Astrocyte (in vitro differentiated cells and primary cell): ENCODE data around the gene ZNF83. TPM values are rescaled to one million over a fixed set of nuclear protein-coding genes. Genes with fewer than 3 reads are reported as not detected.
"Not testable (repeated sequence)": the region's sequence is repeated elsewhere in the genome, so short reads cannot be mapped to it uniquely, and the experiment has no call there.

Experiments
- DNase-seq: peaks from one replicate; pipeline ENCODE4 v3.0.0-alpha.2; 2010; ENCODE audit warnings: low read depth
- FAIRE-seq: peaks from 2 replicates; lab custom pipeline; 2011; peaks lifted over from hg19 to GRCh38; lab: Jason Lieb, UNC
- H2AFZ ChIP-seq: 2 replicates; pipeline ENCODE4 v1.6.0; 2012; ENCODE audit warnings: low read depth, low read length, inconsistent platforms
- H3K27ac ChIP-seq: 2 replicates; pipeline ENCODE4 v1.5.1; 2011; ENCODE audit warnings: low read depth, low read length, inconsistent platforms
- H3K27me3 ChIP-seq: 2 replicates; pipeline ENCODE4 v1.6.0; 2011; ENCODE audit warnings: low read length, inconsistent platforms; ENCODE audit not compliant: insufficient read depth
- H3K36me3 ChIP-seq: 2 replicates; pipeline ENCODE4 v1.5.1; 2011; ENCODE audit warnings: low read length, inconsistent platforms; ENCODE audit not compliant: insufficient read depth
- H3K4me1 ChIP-seq: 2 replicates; pipeline ENCODE4 v1.5.1; 2011; ENCODE audit warnings: low read length, inconsistent platforms; ENCODE audit not compliant: insufficient read depth
- H3K4me2 ChIP-seq: 2 replicates; pipeline ENCODE4 v1.6.0; 2012; ENCODE audit warnings: low read length, inconsistent platforms
- H3K4me3 ChIP-seq: 2 replicates; pipeline ENCODE4 v1.5.1; 2011; ENCODE audit warnings: low read depth, mild to moderate bottlenecking, low read length, inconsistent platforms; ENCODE audit not compliant: insufficient read depth
- H3K79me2 ChIP-seq: 2 replicates; pipeline ENCODE4 v1.6.0; 2012; ENCODE audit warnings: mild to moderate bottlenecking, low read length, inconsistent platforms; ENCODE audit not compliant: insufficient read depth
- H3K9ac ChIP-seq: 2 replicates; pipeline ENCODE4 v1.6.0; 2012; ENCODE audit warnings: mild to moderate bottlenecking, low read length, inconsistent platforms
- H3K9me3 ChIP-seq: 2 replicates; pipeline ENCODE4 v1.5.1; 2012; ENCODE audit warnings: low read depth, mild to moderate bottlenecking, low read length, inconsistent platforms; ENCODE audit not compliant: insufficient read depth
- H4K20me1 ChIP-seq: 2 replicates; pipeline ENCODE4 v1.6.0; 2012; ENCODE audit warnings: low read length, inconsistent platforms; ENCODE audit not compliant: insufficient read depth
- H3K27ac Mint-ChIP-seq: one replicate; pipeline ENCODE4 v1.8.0; 2021; ENCODE audit warnings: mild to moderate bottlenecking, mixed read lengths; ENCODE audit not compliant: unreplicated experiment
- H3K27me3 Mint-ChIP-seq: one replicate; pipeline ENCODE4 v1.8.0; 2021; ENCODE audit warnings: low read depth, mixed read lengths; ENCODE audit not compliant: unreplicated experiment
- H3K36me3 Mint-ChIP-seq: one replicate; pipeline ENCODE4 v1.8.0; 2021; ENCODE audit warnings: low read depth, mixed read lengths; ENCODE audit not compliant: unreplicated experiment
- H3K4me1 Mint-ChIP-seq: one replicate; pipeline ENCODE4 v1.8.0; 2021; ENCODE audit warnings: low read depth, mixed read lengths; ENCODE audit not compliant: unreplicated experiment
- H3K4me3 Mint-ChIP-seq: one replicate; pipeline ENCODE4 v1.8.0; 2021; ENCODE audit warnings: mild to moderate bottlenecking, moderate library complexity, mixed read lengths; ENCODE audit not compliant: unreplicated experiment
- H3K9me3 Mint-ChIP-seq: one replicate; pipeline ENCODE4 v1.8.0; 2021; ENCODE audit warnings: mild to moderate bottlenecking, mixed read lengths; ENCODE audit not compliant: unreplicated experiment
- EZH2 ChIP-seq: IDR thresholded peaks from 2 replicates; pipeline ENCODE4 v1.6.1; 2012; ENCODE audit warnings: mild to moderate bottlenecking, low read length, inconsistent platforms; ENCODE audit not compliant: insufficient read depth
- total RNA-seq: library from RNA; stranded (reverse); gene quantifications from 2 replicates; pipeline ENCODE4 v1.2.1, GENCODE V29; 2021
- TF ChIP-seq, protein P1 (sequence below): IDR thresholded peaks from 2 replicates; pipeline ENCODE4 v1.5.1; 2011; ENCODE audit warnings: low read depth, mild to moderate bottlenecking, inconsistent platforms, low read length, moderate library complexity; ENCODE audit not compliant: insufficient read depth

The ZNF83 gene
- total RNA-seq, 1 donor from 2014 or later, result 35.4 TPM

DNA sequence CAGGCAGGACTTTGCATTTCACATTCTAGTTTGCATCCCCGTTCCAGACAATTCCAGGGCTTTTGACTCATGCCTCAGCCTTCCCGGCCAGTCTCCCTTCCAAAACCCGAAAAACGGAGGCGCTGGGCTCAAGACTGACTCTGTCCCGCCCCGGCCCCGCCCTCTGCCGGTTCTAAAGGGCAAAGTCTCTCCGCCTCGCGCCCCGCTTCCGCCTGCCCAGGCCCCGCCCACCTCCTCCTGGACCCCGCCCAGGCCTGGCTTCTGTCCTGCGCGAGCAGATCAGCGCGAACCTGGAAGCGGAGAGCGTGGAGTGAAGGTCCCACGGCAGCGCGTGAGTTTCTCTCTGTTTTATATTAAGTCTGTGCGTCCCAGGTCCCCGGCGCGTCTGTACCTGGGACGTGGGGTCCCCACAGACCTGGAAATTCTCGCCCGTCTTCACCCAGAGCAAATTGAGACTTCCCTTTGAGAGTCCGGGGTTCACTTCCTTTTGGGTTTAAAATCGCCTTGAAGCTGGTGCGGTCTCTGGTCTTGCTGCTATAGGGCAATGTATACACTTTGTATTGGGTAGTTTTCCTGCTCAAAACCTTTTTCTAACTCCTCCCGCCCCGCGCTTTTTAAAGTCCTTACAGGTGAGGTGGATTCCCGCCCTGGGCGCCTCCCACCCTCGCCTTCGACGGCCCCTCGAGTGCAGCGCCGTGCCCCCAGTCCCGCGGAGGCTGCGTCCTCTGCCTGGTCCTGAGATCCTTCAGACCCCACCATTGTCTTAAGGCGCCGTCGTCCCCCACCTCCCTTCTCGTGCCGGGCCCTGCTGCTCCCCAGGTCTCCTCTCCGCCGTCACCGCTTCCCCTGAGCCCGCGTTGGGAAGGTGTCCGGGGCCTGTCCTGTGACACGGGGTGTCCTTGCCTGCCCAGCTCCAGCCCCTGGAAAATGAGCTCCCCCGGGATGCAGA lies 36.9 kb downstream of the ZNF83 start:
- Mint-ChIP-seq H3K36me3 (peaks cover 28% of the 10 kb centered on the region), H3K4me3 (peak overlapping the region; percentile 90), H3K9me3 (peaks cover 19% of the 10 kb centered on the region), H3K4me1 (peaks cover 7% of the 10 kb centered on the region), H3K27me3 (no peaks in the 10 kb centered on the region), H3K27ac (peak overlapping the region; percentile 26)
- Histone ChIP-seq H3K36me3 (peaks cover 6% of the 10 kb centered on the region), H3K4me1 (no peaks in the 10 kb centered on the region), H3K9me3 (peaks cover 8% of the 10 kb centered on the region), H2AFZ (peak overlapping the region; percentile 89), H4K20me1 (no peaks in the 10 kb centered on the region), H3K27ac (no peak overlapping the region), H3K79me2 (no peaks in the 10 kb centered on the region), H3K4me2 (peak overlapping the region; percentile 96), H3K27me3 (no peaks in the 10 kb centered on the region), H3K4me3 (peak overlapping the region; percentile 78), H3K9ac (peak overlapping the region; percentile 72)
- TF ChIP-seq, protein P1, sequence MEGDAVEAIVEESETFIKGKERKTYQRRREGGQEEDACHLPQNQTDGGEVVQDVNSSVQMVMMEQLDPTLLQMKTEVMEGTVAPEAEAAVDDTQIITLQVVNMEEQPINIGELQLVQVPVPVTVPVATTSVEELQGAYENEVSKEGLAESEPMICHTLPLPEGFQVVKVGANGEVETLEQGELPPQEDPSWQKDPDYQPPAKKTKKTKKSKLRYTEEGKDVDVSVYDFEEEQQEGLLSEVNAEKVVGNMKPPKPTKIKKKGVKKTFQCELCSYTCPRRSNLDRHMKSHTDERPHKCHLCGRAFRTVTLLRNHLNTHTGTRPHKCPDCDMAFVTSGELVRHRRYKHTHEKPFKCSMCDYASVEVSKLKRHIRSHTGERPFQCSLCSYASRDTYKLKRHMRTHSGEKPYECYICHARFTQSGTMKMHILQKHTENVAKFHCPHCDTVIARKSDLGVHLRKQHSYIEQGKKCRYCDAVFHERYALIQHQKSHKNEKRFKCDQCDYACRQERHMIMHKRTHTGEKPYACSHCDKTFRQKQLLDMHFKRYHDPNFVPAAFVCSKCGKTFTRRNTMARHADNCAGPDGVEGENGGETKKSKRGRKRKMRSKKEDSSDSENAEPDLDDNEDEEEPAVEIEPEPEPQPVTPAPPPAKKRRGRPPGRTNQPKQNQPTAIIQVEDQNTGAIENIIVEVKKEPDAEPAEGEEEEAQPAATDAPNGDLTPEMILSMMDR, result no peak
- no peak for TF ChIP-seq EZH2
- DNase-seq (peak; percentile 80), FAIRE-seq (no peak)

DNA sequence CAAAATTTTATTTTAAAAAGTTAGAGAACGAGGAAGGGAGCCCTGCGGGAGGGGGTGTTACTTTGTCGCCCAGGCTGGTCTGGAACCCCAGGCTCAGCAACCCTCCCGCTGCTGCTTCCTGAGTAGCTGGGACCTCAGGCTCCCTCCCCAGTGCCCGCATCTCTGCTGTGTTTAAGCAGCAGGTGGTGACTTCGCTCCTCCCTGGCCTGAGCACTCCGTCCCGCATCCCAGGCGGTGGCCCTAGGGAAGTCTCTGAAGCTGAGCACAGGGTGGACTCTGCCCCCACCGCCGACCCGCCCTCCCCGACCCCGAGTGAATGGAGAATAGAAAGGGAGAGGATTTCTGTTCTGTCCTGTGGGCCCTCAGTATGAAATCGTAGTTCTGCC lies 37.5 kb downstream of the ZNF83 start:
- H4K20me1 ChIP-seq, result no peaks in the 10 kb centered on the region
- peak overlapping the region; percentile 78 for H3K4me3 ChIP-seq
- Mint-ChIP-seq H3K36me3 (peaks cover 33% of the 10 kb centered on the region), H3K4me3 (peak overlapping the region; percentile 90), H3K27ac (no peak overlapping the region), H3K4me1 (peaks cover 7% of the 10 kb centered on the region), H3K27me3 (no peaks in the 10 kb centered on the region), H3K9me3 (peaks cover 23% of the 10 kb centered on the region)
- FAIRE-seq (no peak), DNase-seq (no peak)
- no peak overlapping the region for H3K27ac ChIP-seq
- H3K9me3 ChIP-seq, result peaks cover 8% of the 10 kb centered on the region
- H2AFZ ChIP-seq, result peak overlapping the region; percentile 89
- H3K27me3 ChIP-seq, result no peaks in the 10 kb centered on the region
- no peaks in the 10 kb centered on the region for H3K4me1 ChIP-seq
- H3K36me3 ChIP-seq, result peaks cover 6% of the 10 kb centered on the region
- no peaks in the 10 kb centered on the region for H3K79me2 ChIP-seq
- peak overlapping the region; percentile 59 for H3K9ac ChIP-seq
- no peak for TF ChIP-seq EZH2
- TF ChIP-seq, protein P1, result no peak
- peak overlapping the region; percentile 96 for H3K4me2 ChIP-seq

DNA sequence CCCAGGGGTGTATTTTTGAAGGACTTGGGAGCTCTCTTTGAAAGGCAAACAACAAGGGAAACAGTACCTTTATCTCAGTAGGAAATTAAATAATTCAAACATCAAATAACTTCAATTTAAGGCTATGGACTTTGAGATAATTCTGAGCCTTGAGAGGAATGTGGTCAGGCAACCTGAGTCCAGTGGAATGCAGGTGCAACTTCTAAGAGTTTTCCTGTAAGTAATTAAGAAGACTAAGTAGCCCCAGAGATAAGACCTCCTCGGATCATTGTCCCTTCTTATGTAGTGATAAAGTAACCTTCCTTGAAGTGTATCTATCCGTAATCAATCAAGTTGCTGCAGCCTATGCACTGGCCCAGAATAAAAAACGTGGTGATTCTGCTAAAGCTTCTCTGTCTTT lies 38.9 kb downstream of the ZNF83 start:
- DNase-seq (no peak), FAIRE-seq (no peak)
- no peak overlapping the region for H3K4me2 ChIP-seq
- H3K27ac ChIP-seq, result no peak overlapping the region
- no peaks in the 10 kb centered on the region for H3K79me2 ChIP-seq
- Mint-ChIP-seq H3K4me3 (no peak overlapping the region), H3K36me3 (peaks cover 41% of the 10 kb centered on the region), H3K27me3 (no peaks in the 10 kb centered on the region), H3K27ac (no peak overlapping the region), H3K9me3 (peaks cover 30% of the 10 kb centered on the region), H3K4me1 (peaks cover 7% of the 10 kb centered on the region)
- TF ChIP-seq, protein P1, result no peak
- TF ChIP-seq EZH2, result no peak
- no peaks in the 10 kb centered on the region for H4K20me1 ChIP-seq
- no peaks in the 10 kb centered on the region for H3K27me3 ChIP-seq
- peaks cover 8% of the 10 kb centered on the region for H3K9me3 ChIP-seq
- H3K36me3 ChIP-seq, result peaks cover 6% of the 10 kb centered on the region
- H2AFZ ChIP-seq, result no peak overlapping the region
- no peaks in the 10 kb centered on the region for H3K4me1 ChIP-seq
- no peak overlapping the region for H3K4me3 ChIP-seq
- H3K9ac ChIP-seq, result no peak overlapping the region

DNA sequence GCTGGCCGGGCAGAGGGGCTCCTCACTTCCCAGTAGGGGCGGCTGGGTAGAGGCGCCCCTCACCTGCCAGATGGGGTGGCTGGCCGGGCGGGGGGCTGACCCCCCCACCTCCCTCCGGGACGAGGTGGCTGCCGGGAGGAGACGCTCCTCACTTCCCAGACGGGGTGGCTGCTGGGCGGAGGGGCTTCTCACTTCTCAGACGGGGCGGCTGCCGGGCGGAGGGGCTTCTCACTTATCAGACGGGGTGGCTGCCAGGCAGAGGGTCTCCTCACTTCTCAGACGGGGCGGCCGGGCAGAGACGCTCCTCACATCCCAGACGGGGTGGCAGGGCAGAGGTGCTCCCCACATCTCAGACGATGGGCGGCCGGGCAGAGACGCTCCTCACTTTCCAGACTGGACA lies 44.7 kb downstream of the ZNF83 start:
- not testable (repeated sequence) for H3K4me1 Mint-ChIP-seq, H3K27ac Mint-ChIP-seq, H3K79me2 ChIP-seq, H4K20me1 ChIP-seq, DNase-seq, FAIRE-seq, H3K4me3 ChIP-seq, H3K27ac ChIP-seq, H3K4me1 ChIP-seq, H3K36me3 ChIP-seq, H3K4me3 Mint-ChIP-seq, H3K4me2 ChIP-seq, H3K27me3 Mint-ChIP-seq, H3K9me3 ChIP-seq, H2AFZ ChIP-seq, H3K9ac ChIP-seq, H3K27me3 ChIP-seq
- peaks cover 47% of the 10 kb centered on the region for H3K36me3 Mint-ChIP-seq
- H3K9me3 Mint-ChIP-seq, result peaks cover 34% of the 10 kb centered on the region
